Measurements from ENCODE around the gene ARPC5L. TPM values are rescaled to one million over a fixed set of nuclear protein-coding genes. Genes with fewer than 3 reads are reported as not detected.
"Not testable (repeated sequence)": the region's sequence is repeated elsewhere in the genome, so short reads cannot be mapped to it uniquely, and the experiment has no call there.

ARPC5L gene
- polyA plus RNA-seq, 3 donors: 35.1 to 38.8 (median 36.5) TPM

DNA sequence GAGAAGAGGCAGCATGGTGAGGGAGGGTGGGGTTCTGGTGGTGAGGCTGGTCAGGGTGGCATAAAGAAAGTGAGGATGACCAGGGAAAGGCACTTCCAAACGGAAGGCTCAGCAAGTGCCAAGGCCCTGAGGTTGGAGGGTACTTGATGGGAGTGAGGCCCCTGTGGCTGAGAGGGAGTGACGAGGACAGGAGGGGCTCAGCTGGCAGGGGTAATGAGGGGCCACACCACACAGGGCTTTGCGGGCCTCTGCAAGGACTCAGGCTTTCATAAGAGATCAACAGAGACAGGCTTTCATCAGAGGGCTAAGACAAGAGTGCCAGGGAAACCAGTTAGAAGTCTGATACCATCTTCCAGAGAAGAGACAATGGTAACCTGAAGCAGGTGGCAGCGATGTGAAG, 23.6 kb downstream of the ARPC5L start:
- no peak for DNase-seq

DNA sequence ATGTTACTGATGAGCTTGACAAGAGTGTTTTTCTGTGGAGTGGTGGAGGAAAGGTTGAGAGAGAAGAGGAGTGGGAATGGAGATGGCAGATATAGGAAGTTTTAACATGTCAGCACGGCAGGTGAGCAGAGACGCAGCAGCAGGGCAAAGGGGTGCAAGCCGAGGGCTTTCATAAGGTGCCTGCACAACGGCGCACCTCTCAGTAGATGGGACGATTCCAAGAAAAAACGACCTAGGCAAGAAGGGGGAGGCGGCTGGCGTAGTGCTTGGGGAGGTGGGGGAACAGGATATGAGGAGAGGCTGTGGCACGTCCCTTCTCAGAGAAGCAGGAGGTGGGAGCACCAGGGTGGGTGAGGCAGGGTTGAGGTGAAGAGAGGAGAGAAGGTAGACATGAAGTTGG, 24.5 kb downstream of the ARPC5L start:
- no peak for DNase-seq

DNA sequence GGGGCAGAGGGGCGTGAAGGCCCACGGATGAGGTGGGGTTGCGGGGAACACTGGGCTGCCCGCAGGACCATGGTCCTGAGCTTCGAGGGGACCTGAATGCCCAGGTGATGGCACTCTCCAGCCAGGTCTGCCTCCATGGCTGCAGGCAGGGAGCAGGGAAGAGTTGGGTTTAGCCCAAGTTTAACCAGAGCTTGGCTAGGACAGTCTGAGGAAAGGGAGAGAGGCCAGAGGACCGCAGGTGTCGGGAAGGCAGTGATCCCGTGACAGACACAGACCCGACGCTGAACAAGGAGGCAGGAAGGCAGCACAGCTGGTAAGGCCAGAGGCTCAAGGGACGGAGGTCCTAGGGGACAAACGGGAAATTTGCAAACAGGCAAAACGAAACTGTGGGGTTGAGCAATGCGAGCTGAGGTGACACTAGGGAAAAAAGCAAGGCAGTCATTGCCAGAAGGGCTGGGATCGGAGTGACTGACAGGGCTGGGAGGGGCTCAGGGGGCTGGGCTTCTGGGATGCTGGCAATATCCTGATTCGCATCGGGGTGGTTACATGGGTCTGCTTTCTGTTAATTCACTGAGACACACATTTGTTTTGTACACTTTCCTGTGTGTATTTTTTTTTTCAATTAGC, 25.0 kb downstream of the ARPC5L start:
- no peak for DNase-seq

DNA sequence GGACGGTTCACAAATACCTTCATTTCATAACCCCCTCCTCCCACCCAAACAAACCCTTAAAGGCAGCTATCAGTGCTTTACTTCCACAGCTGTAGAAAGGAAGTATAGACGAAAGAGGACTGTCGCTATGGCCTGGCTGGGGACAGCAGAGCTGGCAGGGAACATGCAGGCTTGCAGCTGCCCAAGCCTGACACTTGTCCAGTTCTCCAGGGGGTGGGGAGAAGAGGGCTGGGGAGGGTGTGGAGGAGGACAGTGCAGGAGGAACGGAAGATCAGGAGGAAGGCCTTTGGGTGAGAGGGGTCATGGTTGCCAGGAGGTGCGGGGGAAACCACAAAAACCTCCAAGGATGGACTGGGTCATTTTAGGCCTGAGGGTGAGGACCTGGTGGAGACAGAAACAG, 25.9 kb downstream of the ARPC5L start:
- DNase-seq: no peak

DNA sequence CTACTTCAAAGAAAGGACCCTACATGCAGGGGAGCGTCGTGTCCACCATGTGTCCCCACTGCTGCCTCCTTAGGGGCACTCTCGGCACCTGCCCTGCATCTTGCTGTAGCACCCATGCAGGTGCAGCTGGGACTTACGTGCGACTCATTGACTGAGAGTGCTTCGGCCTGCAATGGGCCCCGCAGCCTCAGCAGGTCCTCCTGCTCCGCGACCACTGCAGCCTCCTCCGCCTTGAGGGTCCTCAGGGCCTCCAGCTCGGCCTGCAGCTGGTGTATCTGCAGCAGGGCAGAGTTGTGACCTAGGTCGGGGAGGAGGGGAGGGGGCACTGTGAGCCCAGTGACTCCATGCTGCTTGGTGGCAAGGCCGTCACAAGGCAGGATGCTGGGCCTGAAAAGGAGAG, 27.1 kb downstream of the ARPC5L start:
- DNase-seq: no peak

DNA sequence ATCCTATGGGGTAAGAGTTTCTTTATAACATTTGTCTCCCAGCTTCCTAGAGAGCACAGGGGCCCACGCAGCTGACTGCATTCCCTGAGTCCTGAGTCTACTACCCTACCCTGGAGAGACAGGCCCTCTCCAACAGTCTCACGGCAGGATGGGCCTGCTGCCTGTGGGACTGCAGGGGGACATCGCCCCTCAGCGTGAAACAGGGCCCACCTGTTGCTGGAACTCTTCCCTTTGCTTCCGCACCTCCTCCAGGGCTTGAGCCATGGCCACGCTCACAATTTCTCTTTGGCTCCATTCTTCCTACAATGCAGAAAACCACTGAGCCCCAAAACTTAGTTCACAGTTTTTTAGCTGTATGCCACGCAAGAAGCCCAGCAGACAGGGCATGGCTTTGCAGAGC, 28.2 kb downstream of the ARPC5L start:
- no peak for DNase-seq

DNA sequence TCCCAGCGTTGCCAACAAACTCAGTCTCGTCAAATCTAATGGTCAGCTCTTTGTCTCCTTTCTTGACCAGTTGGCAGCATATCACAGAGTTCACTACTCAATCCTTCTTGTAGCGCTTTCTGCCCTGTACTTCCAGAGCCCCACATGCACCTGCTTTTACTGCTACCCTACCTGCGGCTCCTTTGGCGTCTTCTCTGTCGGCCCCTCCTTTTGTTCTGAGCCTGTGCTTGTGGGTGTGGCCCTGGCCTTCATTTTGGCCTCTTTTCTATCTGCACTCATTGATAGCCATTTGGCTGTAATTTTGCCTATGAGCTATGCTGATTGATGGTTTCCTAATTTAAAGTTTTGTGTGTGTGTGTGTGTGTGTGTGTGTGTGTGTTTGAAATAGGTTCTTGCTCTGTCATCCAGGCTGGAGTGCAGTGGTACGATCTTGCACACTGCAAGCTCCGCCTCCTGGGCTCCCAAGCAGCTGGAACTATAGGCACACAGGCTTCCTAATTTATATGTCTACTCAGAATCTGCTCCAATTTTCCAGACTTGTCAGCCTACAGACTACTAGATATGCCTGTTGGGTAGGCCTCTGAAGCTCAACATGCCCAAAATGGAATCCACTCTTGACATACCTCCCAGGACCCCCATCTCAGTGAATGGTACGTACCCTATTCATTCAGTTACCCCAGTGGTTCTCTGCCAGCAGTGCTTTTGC, 32.3 kb downstream of the ARPC5L start:
- DNase-seq: no peak

DNA sequence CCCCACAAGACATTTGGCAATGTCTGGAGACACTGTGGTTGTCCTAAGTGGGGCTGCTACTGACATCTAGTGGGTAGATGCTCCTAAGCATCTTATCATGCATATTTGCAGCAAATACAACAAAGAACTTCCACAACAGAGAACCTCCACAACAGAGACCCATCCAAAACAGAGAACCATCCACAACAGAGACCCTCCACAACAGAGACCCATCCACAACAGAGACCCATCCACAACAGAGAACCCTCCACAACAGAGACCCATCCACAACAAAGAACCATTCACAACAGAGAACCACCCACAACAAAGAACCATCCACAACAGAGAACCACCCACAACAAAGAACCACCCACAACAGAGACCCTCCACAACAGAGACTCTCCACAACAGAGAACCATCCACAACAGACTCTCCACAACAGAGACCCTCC, 32.8 kb downstream of the ARPC5L start:
- no peak for DNase-seq

DNA sequence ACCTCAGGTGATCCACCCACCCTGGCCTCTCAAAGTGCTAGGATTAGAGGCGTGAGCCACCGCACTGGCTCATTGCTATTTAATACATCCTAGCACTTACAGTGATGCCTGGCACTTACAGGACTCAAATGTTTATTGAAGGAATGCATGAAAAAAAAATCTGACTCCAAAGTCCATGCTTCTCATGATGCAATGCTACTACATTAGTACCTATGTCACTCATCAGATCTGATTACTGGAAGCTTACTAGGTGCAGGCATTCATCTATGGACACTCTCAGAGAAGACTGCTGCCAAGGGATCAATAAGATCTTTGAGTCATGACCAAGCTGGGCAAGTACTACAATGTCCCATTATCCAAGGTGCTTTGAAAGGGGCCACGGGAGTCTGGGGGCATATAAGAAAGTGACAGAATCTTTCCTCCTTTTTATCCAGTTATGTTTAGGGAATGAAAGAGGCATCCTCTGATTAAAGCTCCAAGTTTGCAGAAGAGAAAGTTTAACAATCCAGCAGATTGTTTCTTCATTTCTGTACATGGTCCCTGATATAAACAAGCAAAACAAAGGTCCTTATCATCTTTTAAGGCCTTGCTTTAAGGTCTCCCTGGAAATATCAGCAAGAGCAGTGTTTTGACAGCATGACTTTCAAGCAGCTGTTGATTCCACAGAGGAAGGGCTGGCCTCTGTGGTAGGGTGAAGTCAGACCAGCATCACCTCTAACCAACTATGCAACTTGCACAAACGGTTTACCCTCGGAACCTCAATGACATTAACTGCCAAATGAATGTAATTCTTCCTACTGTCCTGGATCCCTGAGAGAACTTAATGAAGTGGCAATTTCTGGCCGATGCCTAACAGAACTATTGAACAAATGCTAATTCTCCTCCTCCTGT, 35.9 kb downstream of the ARPC5L start:
- DNase-seq: no peak

DNA sequence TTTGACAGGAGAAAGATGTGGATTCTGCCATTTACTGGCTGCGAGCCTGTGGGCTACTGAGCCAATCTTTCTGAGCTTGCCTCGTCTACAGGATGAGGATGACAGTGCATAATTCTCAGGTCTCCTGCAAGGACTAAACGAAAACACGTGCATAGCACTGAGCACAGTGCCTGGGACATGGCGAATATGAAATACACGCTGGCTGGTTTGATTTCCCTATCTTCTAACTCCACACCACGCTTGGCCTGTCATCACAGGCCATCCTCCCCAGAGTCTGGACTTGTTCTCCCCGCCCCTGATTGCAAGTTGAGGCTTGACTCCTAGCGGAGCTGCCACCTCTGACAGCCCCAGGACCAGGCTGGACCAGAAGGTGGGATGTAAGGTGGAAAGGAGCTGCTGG, 37.9 kb downstream of the ARPC5L start:
- no peak for DNase-seq

DNA sequence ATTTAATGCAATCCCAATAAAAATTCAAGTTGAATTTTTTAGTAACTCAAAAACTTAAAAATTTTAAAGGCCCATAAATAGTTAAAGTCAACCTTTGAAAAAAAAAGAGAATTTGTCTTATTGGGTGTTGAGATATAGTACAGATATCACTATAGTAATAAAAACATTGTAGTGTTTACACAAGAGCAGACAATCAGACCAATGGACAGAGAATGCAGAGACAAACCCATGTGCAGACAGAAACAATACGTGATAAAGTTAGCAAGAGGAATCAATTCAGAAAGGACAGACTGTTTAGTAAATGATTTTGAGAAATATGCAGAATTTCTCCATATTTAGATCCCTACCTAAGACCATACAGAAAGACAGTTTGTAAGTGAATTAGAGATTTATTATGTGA, 45.0 kb downstream of the ARPC5L start:
- no peak for DNase-seq

DNA sequence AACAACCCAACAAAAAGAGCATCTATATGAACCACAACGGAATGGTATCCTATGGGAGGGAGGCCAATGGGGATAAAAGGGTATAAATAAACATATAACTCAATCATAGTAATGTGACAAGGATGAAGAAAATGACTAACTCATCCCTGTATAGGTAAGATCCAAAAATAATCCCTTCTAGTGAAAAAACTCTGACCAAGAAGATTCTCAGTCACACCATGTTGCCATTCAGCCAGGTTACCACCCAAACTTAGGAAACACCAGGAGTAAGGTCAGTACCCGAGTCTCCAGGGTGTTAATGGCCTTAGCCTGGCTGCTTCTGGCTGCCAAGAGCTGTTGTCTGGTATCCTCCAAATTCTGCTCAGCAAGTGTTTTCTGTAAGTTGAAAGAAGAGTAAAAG, 46.2 kb downstream of the ARPC5L start:
- no peak for DNase-seq

DNA sequence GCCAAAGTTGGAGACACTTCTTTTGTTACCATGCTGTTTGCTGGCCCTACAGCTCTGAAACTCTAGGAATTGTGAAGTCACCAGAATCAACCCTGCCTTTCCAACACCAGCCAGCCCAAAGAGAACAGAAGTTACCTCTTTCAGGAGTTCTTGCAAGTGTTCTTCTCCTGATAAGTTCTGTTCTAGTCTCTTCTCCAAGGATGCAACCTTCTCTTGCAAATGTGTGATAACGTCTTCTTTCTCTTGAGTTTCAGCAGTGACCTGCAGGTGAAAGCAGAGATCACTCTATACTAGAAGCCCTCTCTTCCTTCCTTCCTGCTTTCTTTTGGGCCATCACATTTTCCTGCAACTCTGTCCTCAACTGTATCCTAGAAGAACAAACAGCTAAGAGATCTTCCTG, 49.8 kb downstream of the ARPC5L start:
- DNase-seq: no peak

DNA sequence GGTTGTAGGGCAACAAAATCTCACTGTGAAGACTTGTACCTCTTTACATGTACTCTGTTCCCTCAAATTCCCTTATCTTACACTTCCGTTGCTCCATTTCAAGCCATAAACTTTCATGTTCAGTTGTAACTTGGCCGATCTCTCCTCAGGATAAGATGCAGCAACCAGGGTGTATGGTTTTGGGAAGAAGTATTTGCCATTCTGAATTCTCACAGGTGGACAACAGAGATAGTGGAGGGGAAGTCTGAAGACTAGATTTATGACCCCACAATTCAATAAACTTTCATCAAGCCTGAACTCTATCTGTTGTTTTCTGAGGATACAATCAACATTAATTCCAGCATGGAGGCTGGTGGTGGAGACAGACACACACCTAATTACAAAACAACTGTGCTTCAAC, 51.4 kb downstream of the ARPC5L start:
- DNase-seq: no peak

DNA sequence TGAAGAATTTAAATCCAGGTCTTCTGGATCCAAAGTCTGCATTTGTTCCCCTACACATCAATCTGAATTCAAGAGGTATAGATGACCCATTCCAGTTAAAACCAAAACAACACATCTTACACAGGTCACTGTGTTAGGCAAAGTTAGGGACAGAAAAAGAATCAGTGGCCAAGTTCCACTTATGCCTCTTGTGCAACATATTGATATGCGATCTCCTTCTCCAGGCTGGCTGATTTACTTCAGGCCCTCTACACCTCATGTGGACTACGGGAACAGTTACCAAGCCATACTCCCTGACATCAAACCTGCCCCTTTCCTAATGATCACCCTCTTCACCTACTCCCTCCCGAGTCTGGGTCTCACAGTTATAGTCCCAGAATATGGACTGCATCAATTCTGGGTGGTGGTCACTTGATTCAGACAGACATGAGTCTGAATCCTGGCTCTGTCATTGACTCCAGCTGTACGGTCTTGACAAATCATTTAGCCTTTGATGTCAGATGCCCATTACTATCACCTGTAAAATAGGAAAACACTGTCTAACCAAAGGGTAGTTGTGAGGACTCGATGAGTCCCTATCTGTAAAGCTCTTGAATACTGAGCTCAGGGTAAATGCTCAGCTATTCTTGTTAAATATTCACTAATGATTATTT, 52.9 kb downstream of the ARPC5L start:
- no peak for DNase-seq

DNA sequence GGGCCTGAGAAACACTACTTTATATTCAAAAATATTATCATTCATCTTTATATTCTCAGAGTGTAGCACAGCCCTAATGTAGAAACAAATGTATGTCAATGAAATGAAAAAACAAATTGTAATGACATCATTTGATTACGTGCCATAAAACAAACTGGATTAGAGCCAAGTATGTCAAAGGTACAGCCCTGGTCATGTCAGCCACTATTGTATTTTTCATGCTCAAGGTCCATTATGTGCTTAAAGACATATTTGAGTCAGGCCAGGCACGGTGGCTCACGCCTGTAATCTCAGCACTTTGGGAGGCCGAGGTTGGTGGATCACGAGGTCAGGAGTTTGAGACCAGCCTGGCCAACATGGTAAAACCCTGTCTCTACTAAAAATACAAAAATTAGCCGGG, 58.5 kb downstream of the ARPC5L start:
- DNase-seq: not testable (repeated sequence)

Other genes starting within 250 kb of the ARPC5L start
- 1 to 10 TPM; 1.0 to 1.9 (median 1.6) TPM for gene NR6A1, start 90.8 kb upstream of the ARPC5L start, polyA plus RNA-seq (ENCODE audit: insufficient read length in 3 of 3)
- gene OLFML2A, start 85.0 kb upstream of the ARPC5L start, polyA plus RNA-seq (ENCODE audit: insufficient read length in 3 of 3): 10 to 100 TPM; 24.6 to 27.6 (median 25.1) TPM
- under 1 TPM; 0.41 to 0.59 (median 0.44) TPM for gene WDR38, start 8.7 kb upstream of the ARPC5L start, polyA plus RNA-seq (ENCODE audit: insufficient read length in 3 of 3)
- 1,000 to 10,000 TPM in 2 of 3 donors, 100 to 1,000 TPM in 1; 745 to 1,130 (median 1,078) TPM for gene RPL35, start 173 bp upstream of the ARPC5L start, polyA plus RNA-seq (ENCODE audit: insufficient read length in 3 of 3)
- 10 to 100 TPM; 15.3 to 21.9 (median 16.5) TPM for gene GOLGA1, start 79.0 kb downstream of the ARPC5L start, polyA plus RNA-seq (ENCODE audit: insufficient read length in 3 of 3)

All from renal pelvis (tissue), 4 donors.